Transverse colon (tissue), 4 donors: ENCODE measurements around the gene SGIP1.

Experiments used
- POLR2A ChIP-seq: fragments of 450-650 bp; IDR thresholded peaks from one replicate; pipeline ENCODE4 v1.6.1; 2016; ENCODE audit warnings: antibody characterized with exemption, mild to moderate bottlenecking, moderate library complexity
- POLR2AphosphoS5 ChIP-seq, 3 donors: sonication (generic); formaldehyde crosslinking; IDR thresholded peaks; one replicate each; pipeline ENCODE4 v1.6.1; 2016; ENCODE audit warnings: antibody characterized with exemption in 3 of 3
- TF ChIP-seq, protein P1 (sequence below), 5 experiments: fragments of 200-600 bp in 3 of 5; fragments of 450-650 bp in 2 of 5; sonication (generic) in 3 of 5; IDR thresholded peaks; 1 replicate in 2 of 5; 2 replicates in 3 of 5; pipeline ENCODE4 v1.5.1; 2016 to 2017; ENCODE audit warnings: antibody characterized with exemption in 5 of 5, inconsistent platforms in 3 of 5, mild to moderate bottlenecking in 2 of 5, moderate library complexity in 1 of 5

DNA sequence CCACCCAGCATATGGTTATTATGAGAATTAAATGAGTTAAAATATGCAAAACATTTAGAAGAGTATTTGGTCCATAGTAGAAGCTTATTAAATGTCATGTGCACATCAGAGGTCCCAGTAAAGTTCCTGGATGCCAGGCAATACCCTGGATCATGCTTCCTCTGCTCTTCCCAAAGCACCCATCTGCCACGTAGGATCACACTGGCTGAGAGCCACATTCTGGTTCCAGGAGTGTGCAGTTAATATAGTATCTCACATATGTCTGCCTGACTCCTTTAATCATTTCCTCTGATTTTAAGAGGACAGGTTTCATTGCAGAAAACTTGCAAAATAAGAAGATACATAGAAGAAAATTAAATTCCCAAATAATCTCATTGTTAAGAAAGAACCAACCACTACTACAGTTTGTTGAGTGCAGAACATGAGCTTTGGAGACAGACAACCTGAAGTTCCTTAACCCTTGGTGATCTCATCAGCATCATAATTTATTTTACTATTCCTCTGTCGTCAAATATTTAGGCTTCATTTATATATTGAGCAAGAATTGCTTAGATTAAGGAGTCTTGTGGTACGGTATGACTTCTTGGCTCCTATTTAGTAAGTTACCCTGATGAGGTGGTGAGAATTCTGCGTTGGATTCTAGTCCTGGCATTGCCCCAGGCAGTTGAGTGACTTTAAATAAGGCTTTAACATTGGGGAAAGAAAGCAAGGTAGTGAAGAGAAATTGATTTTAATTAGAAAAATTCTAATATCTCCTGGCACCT, 12.3 kb downstream of the SGIP1 start:
- TF ChIP-seq, protein P1, sequence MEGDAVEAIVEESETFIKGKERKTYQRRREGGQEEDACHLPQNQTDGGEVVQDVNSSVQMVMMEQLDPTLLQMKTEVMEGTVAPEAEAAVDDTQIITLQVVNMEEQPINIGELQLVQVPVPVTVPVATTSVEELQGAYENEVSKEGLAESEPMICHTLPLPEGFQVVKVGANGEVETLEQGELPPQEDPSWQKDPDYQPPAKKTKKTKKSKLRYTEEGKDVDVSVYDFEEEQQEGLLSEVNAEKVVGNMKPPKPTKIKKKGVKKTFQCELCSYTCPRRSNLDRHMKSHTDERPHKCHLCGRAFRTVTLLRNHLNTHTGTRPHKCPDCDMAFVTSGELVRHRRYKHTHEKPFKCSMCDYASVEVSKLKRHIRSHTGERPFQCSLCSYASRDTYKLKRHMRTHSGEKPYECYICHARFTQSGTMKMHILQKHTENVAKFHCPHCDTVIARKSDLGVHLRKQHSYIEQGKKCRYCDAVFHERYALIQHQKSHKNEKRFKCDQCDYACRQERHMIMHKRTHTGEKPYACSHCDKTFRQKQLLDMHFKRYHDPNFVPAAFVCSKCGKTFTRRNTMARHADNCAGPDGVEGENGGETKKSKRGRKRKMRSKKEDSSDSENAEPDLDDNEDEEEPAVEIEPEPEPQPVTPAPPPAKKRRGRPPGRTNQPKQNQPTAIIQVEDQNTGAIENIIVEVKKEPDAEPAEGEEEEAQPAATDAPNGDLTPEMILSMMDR (IDR thresholded peaks at IDR 0.05) = no peak
- no peak for TF ChIP-seq POLR2A
- no peak for TF ChIP-seq POLR2AphosphoS5 (IDR thresholded peaks at IDR 0.05)
